ENCODE results near the gene ZFC3H1.
"Not testable (repeated sequence)": the region's sequence is repeated elsewhere in the genome, so short reads cannot be mapped to it uniquely, and the experiment has no call there.

ZFC3H1 gene, protein sequence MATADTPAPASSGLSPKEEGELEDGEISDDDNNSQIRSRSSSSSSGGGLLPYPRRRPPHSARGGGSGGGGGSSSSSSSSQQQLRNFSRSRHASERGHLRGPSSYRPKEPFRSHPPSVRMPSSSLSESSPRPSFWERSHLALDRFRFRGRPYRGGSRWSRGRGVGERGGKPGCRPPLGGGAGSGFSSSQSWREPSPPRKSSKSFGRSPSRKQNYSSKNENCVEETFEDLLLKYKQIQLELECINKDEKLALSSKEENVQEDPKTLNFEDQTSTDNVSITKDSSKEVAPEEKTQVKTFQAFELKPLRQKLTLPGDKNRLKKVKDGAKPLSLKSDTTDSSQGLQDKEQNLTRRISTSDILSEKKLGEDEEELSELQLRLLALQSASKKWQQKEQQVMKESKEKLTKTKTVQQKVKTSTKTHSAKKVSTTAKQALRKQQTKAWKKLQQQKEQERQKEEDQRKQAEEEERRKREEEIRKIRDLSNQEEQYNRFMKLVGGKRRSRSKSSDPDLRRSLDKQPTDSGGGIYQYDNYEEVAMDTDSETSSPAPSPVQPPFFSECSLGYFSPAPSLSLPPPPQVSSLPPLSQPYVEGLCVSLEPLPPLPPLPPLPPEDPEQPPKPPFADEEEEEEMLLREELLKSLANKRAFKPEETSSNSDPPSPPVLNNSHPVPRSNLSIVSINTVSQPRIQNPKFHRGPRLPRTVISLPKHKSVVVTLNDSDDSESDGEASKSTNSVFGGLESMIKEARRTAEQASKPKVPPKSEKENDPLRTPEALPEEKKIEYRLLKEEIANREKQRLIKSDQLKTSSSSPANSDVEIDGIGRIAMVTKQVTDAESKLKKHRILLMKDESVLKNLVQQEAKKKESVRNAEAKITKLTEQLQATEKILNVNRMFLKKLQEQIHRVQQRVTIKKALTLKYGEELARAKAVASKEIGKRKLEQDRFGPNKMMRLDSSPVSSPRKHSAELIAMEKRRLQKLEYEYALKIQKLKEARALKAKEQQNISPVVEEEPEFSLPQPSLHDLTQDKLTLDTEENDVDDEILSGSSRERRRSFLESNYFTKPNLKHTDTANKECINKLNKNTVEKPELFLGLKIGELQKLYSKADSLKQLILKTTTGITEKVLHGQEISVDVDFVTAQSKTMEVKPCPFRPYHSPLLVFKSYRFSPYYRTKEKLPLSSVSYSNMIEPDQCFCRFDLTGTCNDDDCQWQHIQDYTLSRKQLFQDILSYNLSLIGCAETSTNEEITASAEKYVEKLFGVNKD (N-terminal part only)

DNA sequence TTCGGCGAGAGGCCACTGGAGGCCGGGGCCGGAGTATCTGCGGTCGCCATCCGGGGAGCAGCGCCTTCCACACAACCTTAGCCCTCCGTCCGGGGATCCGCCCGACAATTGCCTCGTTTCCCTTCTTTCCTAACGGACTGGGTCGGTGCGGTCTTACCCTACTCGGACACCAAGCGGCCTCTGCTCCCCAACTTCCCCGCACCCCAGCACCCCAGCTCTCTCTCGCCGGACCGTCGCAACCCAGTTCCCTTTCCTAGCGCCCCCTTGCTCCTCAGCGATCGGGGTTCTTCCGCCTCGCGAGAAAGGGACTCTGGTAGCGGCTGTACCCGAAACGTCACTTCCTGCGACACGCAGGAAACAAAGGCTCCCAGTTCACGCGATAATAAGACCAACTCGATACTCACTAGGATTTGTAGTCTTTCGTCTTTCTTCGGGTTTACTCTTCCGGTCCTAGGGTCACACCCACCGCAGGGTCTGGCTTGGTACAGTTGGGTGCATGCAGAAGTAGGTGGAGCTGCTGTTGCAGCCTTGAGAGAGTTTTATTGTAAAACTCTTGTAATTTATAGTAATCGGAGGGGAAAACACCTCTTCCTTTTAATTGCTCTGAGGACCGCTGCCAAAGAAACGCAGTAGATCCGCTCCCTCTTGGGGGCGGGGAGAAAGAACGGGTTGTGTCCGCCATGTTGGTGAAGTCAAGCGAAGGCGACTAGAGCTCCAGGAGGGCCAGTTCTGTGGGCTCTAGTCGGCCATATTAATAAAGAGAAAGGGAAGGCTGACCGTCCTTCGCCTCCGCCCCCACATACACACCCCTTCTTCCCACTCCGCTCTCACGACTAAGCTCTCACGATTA is at the start of gene ZFC3H1, which contains the start of gene THAP2:
Gene ZFC3H1, minus strand, starts transcription at position 288 of the 850 bp plus-strand sequence. Its CDS starts 238 bp downstream, at position 50.
Gene THAP2, plus strand, starts transcription at position 741 of the 850 bp plus-strand sequence. CDS start 209 bp downstream, outside the sequence.
- peak; percentile 72 to 87 (median 85) for DNase-seq (ENCODE audit: low read depth in 3 of 3)

DNA sequence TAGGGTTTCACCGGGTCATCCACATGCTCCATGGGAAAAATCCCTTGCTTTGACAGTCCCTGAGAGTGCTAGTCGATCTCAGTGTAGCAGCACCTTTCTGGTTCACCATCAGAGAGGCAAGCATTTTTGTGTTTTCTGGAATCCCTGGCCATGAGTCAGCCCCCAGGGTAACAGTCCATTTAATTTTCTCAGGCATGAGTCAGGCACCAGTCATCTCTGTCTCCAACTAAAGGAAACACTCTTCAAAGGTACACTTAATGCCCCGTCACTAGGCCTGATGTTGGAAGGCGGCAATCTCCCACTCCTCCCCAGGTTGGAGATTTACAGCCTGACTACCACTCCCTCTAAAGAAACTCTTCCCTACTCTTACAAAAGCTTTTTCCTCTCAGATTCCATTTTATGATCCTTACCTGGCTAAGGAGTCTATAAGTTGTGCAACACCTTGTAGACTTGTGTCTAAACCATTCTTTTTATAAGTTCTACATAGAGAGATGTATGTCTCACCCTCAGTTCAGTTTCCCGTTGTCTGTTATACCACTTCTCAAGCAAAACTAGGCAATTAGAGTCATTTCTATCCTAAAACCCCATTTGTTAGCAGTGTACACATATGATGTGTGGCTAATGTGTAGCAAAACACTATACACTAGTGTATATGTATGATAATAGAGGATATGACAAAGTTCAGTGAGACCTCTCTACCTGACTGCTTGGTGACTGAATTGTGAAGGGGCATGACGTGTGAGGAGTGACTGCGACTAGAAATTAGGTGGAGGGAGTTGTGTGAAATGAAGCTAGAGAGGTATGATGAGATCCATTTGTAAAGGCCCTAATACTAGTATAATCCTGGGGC is 46.9 kb upstream of the ZFC3H1 start:
- no peak for DNase-seq (ENCODE audit: low read depth in 3 of 3)

DNA sequence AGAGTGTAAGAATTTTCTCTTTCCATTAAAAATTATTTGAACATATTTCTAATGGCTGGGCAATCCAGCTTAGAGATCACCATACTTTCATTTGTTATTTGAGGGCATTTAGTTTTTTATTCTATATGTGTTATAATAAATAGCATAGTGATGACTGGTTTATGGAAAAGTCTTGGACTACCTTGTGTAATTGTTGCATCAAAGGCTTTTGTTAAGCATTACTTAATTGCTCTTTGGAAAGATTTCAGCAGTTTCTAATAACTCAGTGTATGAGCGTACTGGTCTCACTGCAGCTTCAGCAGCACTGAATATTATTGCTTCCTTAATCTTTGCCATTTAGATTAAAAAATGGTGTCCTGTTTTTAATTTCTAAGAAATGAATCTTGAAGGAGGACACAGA is 45.0 kb upstream of the ZFC3H1 start:
- DNase-seq (ENCODE audit: low read depth in 3 of 3) = no peak

DNA sequence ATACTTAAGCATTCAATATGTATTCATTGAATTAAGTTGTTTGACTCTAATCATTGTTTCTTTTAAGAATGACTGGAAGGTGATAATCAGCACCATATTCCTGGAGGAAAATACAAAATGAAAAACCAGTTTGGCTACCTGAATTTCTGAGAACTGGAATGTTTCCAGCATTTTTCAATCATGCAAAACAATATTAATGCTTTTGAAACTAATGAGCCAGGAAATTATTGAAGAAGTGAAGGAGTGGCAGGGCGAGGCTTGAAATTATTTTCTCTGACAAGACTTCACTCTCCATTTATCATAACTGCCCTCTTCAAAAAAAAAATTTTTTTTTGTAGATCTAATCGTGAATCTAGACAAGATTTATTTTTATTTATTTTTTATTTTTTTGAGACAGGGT is 41.3 kb upstream of the ZFC3H1 start:
- no peak for DNase-seq (ENCODE audit: low read depth in 3 of 3)

- no peak for DNase-seq (ENCODE audit: low read depth in 3 of 3)
Measured at GRCh38 chr12:71703206-71703605, 39.6 kb upstream of the ZFC3H1 start.

DNA sequence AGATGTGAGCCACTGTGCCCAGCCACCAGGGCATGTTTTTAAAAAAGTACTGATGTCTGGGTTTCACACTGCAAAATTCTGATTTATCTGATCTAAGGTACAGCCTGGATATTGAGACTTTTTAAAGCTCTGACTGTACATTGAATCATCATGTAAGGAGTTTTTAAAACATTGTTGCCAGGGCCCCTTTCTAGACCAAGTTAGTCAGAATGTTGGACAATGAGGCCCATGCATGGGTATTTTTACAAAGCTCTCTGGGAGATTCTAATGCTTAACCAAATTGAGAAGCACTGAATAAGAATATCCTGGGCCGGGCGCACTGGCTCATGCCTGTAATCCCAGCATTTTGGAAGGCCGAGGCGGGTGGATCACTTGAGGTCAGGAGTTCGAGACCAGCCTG is 38.9 kb upstream of the ZFC3H1 start:
- DNase-seq (ENCODE audit: low read depth in 3 of 3) = no peak

DNA sequence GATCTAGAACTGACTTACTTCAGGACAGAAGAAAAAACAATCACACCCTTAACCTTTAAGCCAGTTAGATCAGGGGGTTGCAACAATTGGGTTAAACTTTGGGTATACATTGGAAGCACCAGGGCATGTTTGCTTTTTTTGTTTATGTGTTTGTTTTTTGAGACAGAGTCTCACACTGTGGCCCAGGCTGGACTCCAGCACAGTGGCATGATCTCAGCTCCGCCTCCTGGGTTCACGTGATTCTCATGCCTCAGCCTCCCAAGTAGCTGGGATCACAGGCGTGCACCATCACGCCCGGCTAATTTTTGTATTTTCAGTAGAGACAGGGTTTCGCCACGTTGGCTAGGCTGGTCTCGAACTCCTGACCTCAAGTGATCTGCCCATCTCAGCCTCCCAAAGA is 38.5 kb upstream of the ZFC3H1 start:
- not testable (repeated sequence) for DNase-seq (ENCODE audit: low read depth in 3 of 3)

DNA sequence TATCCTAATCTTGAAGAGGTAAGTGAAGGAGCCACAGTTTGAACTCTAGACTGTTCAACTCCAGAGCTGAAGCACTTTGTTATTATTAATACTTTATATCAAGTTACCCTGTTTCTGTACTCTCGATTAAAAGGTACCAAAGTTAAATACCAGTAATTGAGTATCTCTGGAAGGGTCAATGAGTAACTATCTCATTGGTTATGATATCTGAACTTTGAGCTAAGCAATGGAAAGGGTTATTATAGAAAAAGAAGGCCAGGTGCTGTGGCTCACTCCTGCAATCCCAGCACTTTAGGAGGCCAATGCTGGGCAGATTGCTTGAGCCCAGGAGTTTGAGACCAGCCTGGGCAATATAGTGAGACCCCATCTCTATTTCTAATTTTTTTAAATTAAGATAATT is 32.1 kb upstream of the ZFC3H1 start:
- DNase-seq (ENCODE audit: low read depth in 3 of 3) = no peak

DNA sequence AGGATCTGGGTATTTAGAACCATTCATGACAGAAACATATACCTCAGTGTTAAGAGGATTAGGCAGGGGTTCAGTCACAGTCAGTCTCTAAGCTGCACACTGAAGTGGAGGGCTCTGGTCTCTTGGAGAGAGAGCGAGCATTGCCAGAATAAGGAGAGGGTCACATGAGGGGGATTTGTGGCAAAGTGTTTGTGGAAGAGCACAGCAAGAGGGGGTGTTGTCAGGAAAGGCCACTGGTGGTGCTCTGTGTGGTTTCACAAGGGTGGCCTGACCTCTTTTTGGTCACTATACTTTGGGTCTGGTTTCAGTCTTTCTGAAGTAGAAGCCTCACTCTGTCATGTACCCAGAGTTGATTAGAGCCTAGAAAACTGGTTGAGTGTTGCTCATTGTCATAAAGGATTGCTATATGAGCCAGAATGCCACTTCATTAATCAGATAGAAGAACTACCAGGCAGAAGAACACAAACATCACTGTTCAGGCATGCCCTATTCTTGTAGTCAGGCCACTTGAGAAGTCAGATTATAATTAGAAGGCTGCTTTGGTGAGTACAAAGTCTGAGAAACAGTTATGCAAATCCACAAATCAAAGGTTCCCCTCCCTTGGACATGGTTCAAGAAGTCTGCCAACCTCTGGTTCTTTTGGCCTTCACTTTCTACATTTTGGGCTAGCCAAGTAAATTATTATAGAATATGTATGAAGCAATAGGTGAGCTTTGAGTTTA is 30.6 kb upstream of the ZFC3H1 start:
- DNase-seq (ENCODE audit: low read depth in 3 of 3) = no peak

DNA sequence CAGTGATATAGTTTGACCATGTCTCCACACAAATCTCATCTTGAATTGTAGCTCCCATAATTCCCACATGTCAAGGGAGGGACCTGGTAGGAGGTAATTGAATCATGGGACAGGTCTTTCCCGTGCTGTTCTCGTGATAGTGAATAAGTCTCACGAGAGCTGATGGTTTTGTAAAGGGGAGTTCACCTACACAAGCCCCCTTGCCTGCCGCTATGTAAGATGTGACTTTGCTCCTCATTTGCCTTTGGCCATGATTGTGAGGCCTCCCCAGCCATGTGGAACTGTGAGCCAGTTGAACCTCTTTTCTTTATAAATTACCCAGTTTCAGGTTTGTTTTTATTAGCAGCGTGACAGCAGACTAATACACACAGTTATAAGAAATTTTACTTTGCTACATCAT is 30.0 kb upstream of the ZFC3H1 start:
- DNase-seq (ENCODE audit: low read depth in 3 of 3) = not testable (repeated sequence)

GRCh38 chr12:71693126-71693525 is 29.5 kb upstream of the ZFC3H1 start:
- DNase-seq (ENCODE audit: low read depth in 3 of 3) = no peak

GRCh38 chr12:71691504-71692129 is 28.0 kb upstream of the ZFC3H1 start:
- DNase-seq (ENCODE audit: low read depth in 3 of 3) = no peak

DNA sequence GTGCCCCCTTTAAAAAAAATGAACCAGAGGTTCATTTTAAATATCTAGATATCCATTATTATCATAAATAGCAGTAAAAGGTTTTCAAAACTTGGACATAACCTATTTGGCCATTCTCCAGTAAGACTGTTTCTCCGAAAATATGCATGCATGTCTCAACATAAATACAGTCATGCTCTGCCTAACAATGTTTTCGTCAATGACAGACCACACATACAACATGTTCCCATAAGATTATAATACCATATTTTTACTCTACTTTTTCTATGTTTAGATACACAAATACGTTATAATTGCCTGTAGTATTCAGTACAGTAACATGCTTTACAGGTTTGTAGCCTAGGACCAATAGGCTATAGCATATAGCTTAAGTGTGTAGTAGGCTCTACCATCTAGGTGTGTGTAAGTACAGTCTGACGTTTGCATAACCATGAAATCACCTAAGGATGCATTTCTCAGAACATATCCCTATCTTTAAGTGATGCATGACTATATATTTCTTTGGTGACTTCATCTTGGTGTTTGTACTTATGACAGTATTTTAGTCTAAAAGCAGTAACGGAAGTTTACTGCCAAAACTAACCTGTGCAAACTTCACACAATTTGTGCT is 25.4 kb upstream of the ZFC3H1 start:
- no peak for DNase-seq (ENCODE audit: low read depth in 3 of 3)

- not testable (repeated sequence) for DNase-seq (ENCODE audit: low read depth in 3 of 3)
Measured at GRCh38 chr12:71687172-71687571, 23.5 kb upstream of the ZFC3H1 start.

DNA sequence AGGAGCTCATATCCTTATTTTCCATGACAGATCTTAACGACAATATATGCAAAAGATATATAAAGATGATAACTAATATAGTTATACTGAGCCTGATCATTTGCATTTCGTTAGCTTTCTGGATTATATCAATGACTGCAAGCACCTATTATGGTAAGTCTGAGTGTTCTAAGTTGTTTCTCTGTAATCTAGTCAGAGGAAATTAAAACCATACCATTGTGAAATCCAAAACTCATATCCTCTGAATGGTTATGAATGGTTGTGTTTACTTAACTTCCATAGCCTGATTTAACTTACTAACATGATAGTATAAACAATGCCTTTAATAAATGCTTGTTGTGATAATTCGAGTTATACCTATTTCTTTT is 23.0 kb upstream of the ZFC3H1 start:
- DNase-seq (ENCODE audit: low read depth in 3 of 3) = no peak

DNA sequence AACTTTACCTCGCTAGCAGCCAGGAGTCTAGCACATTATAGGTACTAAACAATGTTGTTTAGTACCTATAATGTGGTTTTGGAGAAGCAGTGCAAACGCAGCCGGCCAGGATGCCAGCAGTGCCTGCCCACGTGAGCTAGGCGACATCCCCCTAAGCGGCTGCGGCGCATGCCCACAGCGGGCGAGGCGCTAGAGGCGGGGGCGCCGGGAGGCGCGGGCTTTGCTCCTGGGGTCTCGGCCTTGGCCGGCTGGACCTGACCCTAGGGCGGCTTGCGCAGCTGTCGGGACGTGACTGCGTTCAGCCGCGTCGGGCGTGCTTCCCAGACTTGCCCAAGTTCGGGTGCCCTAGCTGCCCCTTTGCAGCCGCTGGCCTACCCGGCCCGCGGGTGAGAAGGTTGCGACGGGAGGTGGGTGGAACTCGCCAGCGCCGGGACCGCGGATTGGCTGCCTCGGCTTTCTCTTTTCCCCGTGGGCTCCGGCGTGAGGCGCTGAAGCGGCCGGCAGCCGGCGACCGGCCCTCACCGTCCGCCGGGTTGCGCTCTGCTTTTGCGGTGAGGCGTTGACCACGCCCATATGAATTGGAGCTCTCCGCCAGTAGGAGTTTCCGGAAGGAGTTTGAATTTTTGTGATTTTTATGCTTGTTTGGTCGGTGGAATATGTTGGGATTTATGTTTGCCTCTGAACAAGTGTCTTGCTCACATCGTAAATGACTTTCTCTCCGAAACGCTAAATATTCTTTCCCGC is 22.4 kb upstream of the ZFC3H1 start, which contains the start of gene TMEM19:
Gene TMEM19, plus strand, starts transcription at position 169 of the 744 bp plus-strand sequence. CDS start 599 bp downstream, outside the sequence.
- peak; percentile 62 to 79 (median 62) for DNase-seq (ENCODE audit: low read depth in 3 of 3)

DNA sequence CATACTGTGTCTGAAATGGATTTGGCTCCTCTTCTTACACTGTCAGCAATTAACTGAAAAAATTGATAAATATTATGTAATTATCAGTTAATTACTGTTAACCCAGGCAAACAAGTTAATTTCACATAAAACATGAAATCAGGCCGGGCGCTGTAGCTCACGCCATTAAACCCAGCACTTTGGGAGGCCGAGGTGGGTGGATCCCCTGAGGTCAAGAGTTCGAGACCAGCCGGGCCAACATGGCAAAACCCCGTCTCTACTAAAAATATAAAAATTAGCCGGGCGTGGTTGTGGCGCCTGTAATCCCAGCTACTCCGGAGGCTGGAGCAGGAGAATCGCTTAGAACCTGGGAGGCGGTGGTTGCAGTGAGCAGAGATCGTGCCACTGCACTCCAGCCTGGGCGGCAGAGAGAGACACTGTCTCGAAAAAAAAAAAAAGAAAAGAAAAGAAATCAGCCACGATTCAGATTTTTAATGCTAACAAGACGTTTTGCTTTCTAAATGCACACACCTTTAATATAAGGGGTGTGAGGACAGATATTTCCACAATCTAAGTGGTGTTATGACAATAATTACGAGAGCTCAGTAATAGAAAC is 21.8 kb upstream of the ZFC3H1 start:
- no peak for DNase-seq (ENCODE audit: low read depth in 3 of 3)
